MCF 10A (cell line): Measurements from ENCODE around the gene LYL1. TPM values are rescaled to one million over a fixed set of nuclear protein-coding genes. Genes with fewer than 3 reads are reported as not detected.

ENCODE experiments used
- BruUV-seq: library from RNA; stranded (reverse); fragments of 400-500 nt; replicated peaks from 2 replicates; lab custom pipeline; 2021; lab: Mats Ljungman, UMichigan
- CTCF ChIA-PET: fragments of 300-600 bp; sonication (Branson Sonifier 250); formaldehyde crosslinking; extraction: SDS; loops from one replicate; lab custom pipeline; 2021; ENCODE audit warnings: antibody characterized with exemption, inconsistent platforms; lab: Yijun Ruan, JAX
- POLR2A ChIA-PET: fragments of 300-600, 350-650 bp; sonication (Branson Sonifier 250); formaldehyde crosslinking; extraction: SDS; loops from one replicate; lab custom pipeline; 2020; ENCODE audit warnings: antibody characterized with exemption, inconsistent platforms; lab: Yijun Ruan, JAX
- DNase-seq: peaks from one replicate; pipeline ENCODE4 v3.0.0-alpha.2; 2018; ENCODE audit not compliant: unreplicated experiment
- H3K27ac Mint-ChIP-seq: one replicate; pipeline ENCODE4 v1.8.0; 2022; ENCODE audit warnings: mild to moderate bottlenecking, low read depth, mixed read lengths; ENCODE audit not compliant: unreplicated experiment
- H3K27me3 Mint-ChIP-seq: one replicate; pipeline ENCODE4 v1.8.0; 2022; ENCODE audit warnings: mixed read lengths; ENCODE audit not compliant: insufficient read depth, unreplicated experiment
- H3K36me3 Mint-ChIP-seq: one replicate; pipeline ENCODE4 v1.8.0; 2022; ENCODE audit warnings: mild to moderate bottlenecking, moderate library complexity, mixed read lengths; ENCODE audit not compliant: insufficient read depth, unreplicated experiment
- H3K4me1 Mint-ChIP-seq: one replicate; pipeline ENCODE4 v1.8.0; 2022; ENCODE audit warnings: mixed read lengths; ENCODE audit not compliant: insufficient read depth, unreplicated experiment
- H3K4me3 Mint-ChIP-seq: one replicate; pipeline ENCODE4 v1.8.0; 2022; ENCODE audit warnings: mild to moderate bottlenecking, moderate library complexity, mixed read lengths; ENCODE audit not compliant: unreplicated experiment
- H3K9me3 Mint-ChIP-seq: one replicate; pipeline ENCODE4 v1.8.0; 2022; ENCODE audit warnings: mixed read lengths; ENCODE audit not compliant: unreplicated experiment
- CTCF ChIP-seq: fragments of 200-600 bp; IDR thresholded peaks from one replicate; pipeline ENCODE4 v1.8.0; 2022; ENCODE audit warnings: antibody characterized with exemption, mild to moderate bottlenecking; ENCODE audit not compliant: unreplicated experiment
- intact Hi-C: fragments of 100-400 bp; cut with micrococcal nuclease; formaldehyde crosslinking; loops from 2 replicates; pipeline ENCODE4 v1.14.1; 2022
- total RNA-seq: library from RNA; stranded (reverse); gene quantifications from 2 replicates; pipeline ENCODE4 v1.2.3, GENCODE V29; 2022

The LYL1 gene
- total RNA-seq, 1 experiment from 2014 or later: not detected

GRCh38 chr19:13127811-13128575 is 25.3 kb upstream of the LYL1 start:
- CTCF ChIA-PET: interaction anchor here (0.9 to 1.7 kb wide), 5 partner anchors 10 to 162 kb away, joined by 3 to 6 read pairs (median 4); partner anchors contain the start of gene NACC1
- Mint-ChIP-seq H3K4me1 (no peaks in the 10 kb centered on the region), H3K9me3 (no peaks in the 10 kb centered on the region), H3K36me3 (peaks cover 49% of the 10 kb centered on the region), H3K4me3 (no peak overlapping the region), H3K27me3 (no peaks in the 10 kb centered on the region), H3K27ac (peak overlapping the region; percentile 22)
- intact Hi-C loops: no loop called here
- DNase-seq: no peak
- POLR2A ChIA-PET: no interaction called here
- no TSS peak for BruUV-seq
- no peak for TF ChIP-seq CTCF

GRCh38 chr19:13127051-13127450 is 24.4 kb upstream of the LYL1 start:
- Mint-ChIP-seq H3K4me3 (no peak overlapping the region), H3K36me3 (peaks cover 48% of the 10 kb centered on the region), H3K27ac (no peak overlapping the region), H3K4me1 (peaks cover 3% of the 10 kb centered on the region), H3K9me3 (no peaks in the 10 kb centered on the region), H3K27me3 (no peaks in the 10 kb centered on the region)
- TF ChIP-seq CTCF: no peak
- BruUV-seq: no TSS peak
- ChIA-PET POLR2A (no interaction called here), CTCF (no interaction called here)
- no peak for DNase-seq
- intact Hi-C loops: no loop called here

- POLR2A ChIA-PET: interaction anchor here (0.6 to 1.2 kb wide), 2 partner anchors 29 to 609 kb away, joined by 3 read pairs; no protein-coding TSS in a partner anchor
- no peaks in the 10 kb centered on the region for H3K27me3 Mint-ChIP-seq
- TF ChIP-seq CTCF: no peak
- peaks cover 34% of the 10 kb centered on the region for H3K36me3 Mint-ChIP-seq
- no peak overlapping the region for H3K4me3 Mint-ChIP-seq
- no peaks in the 10 kb centered on the region for H3K9me3 Mint-ChIP-seq
- no peak for DNase-seq
- intact Hi-C loops: no loop called here
- H3K4me1 Mint-ChIP-seq: peaks cover 25% of the 10 kb centered on the region
- H3K27ac Mint-ChIP-seq: no peak overlapping the region
- no TSS peak for BruUV-seq
- CTCF ChIA-PET: interaction anchor here (0.6 to 1.5 kb wide), 5 partner anchors 13 to 158 kb away, joined by 3 read pairs; no protein-coding TSS in a partner anchor
Observed at GRCh38 chr19:13122980-13123957, 20.6 kb upstream of the LYL1 start.
